Colon (tissue), 2 donors: ENCODE data around the gene TPPP.
"Not testable (repeated sequence)": the region's sequence is repeated elsewhere in the genome, so short reads cannot be mapped to it uniquely, and the experiment has no call there.

Source experiments
- FAIRE-seq: peaks from 2 replicates; lab custom pipeline; 2012; peaks lifted over from hg19 to GRCh38; lab: Jason Lieb, UNC
- donor health status: control.
- donor health status: control.

The TPPP gene

GRCh38 chr5:645421-645820, 47.7 kb downstream of the TPPP start:
- no peak for FAIRE-seq

GRCh38 chr5:644971-645370, 48.2 kb downstream of the TPPP start:
- no peak for FAIRE-seq

GRCh38 chr5:644509-644908, 48.6 kb downstream of the TPPP start:
- no peak for FAIRE-seq

- FAIRE-seq: no peak
Observed at GRCh38 chr5:643811-644271, 49.3 kb downstream of the TPPP start.

- FAIRE-seq: no peak
Observed at GRCh38 chr5:643351-643801, 49.8 kb downstream of the TPPP start.

GRCh38 chr5:642481-642880, 50.7 kb downstream of the TPPP start:
- FAIRE-seq: no peak

GRCh38 chr5:641331-641765, 51.8 kb downstream of the TPPP start:
- FAIRE-seq: no peak

GRCh38 chr5:640461-641330, 52.5 kb downstream of the TPPP start:
- no peak for FAIRE-seq

GRCh38 chr5:639584-640213, 53.5 kb downstream of the TPPP start:
- no peak for FAIRE-seq

- no peak for FAIRE-seq
Observed at GRCh38 chr5:639253-639530, 54.0 kb downstream of the TPPP start.

- FAIRE-seq: no peak
Observed at GRCh38 chr5:638501-639252, 54.5 kb downstream of the TPPP start.

GRCh38 chr5:637581-638450, 55.3 kb downstream of the TPPP start:
- FAIRE-seq: no peak

- FAIRE-seq: no peak
Observed at GRCh38 chr5:636951-637350, 56.2 kb downstream of the TPPP start.

GRCh38 chr5:635306-636055, 57.7 kb downstream of the TPPP start:
- no peak for FAIRE-seq

- no peak for FAIRE-seq
Observed at GRCh38 chr5:634191-634590, 59.0 kb downstream of the TPPP start.

- FAIRE-seq: no peak
Observed at GRCh38 chr5:633501-633955, 59.6 kb downstream of the TPPP start.

- FAIRE-seq: not testable (repeated sequence)
Observed at GRCh38 chr5:628351-629205, 64.6 kb downstream of the TPPP start.

- no peak for FAIRE-seq
Observed at GRCh38 chr5:627840-628239, 65.3 kb downstream of the TPPP start.

GRCh38 chr5:626850-627249, 66.3 kb downstream of the TPPP start:
- no peak for FAIRE-seq

GRCh38 chr5:625516-625915, 67.6 kb downstream of the TPPP start:
- FAIRE-seq: no peak
